SIG-M5 treated with dmso at 0.1 percent for 504 hours (cell line): ENCODE data around the gene MAPK7.

Source experiments
- DNase-seq: peaks from one replicate; lab custom pipeline; 2025; ENCODE audit not compliant: unreplicated experiment; lab: John Stamatoyannopoulos, UW

The MAPK7 gene

DNA sequence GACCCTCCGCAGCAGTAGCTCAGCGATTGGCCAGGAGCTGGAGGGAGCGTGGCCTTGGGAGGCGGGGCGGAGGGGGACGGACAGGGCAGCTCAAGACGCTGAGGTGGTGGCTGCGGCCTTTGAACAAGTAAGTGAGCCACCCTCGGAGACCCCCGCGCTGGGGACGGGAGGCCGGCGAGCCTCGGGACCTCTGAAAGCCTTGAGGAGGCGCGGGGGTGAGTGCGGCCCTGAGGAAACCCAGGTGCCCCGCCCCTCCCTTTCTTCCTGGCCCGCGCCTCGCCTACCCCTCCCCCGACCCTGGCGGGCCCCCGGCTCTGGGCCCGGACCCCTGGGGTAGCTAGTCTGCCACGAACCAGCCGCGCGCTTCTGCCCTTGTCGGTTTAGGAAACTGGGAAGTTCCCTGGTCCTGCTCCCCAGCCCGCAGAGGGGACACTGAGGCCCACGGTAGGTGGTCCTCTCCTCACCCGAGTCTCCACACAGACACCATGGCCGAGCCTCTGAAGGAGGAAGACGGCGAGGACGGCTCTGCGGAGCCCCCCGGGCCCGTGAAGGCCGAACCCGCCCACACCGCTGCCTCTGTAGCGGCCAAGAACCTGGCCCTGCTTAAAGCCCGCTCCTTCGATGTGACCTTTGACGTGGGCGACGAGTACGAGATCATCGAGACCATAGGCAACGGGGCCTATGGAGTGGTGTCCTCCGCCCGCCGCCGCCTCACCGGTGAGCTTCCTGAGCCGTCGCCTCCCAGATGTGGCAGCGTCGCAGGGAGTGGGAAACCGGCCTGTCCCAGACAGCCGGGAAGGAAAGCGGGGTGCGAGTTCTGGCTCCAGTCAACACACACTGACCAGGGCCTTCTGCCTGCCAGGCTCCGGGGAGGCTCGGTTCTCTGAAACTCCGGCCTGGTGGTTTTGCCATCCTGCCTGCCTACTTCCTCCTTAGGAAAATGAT, at the start of gene MAPK7:
MAPK7 (plus strand) TSS at position 83 of the 945 bp plus-strand sequence; CDS start at position 486, 403 bp downstream.
- no peak for DNase-seq

DNA sequence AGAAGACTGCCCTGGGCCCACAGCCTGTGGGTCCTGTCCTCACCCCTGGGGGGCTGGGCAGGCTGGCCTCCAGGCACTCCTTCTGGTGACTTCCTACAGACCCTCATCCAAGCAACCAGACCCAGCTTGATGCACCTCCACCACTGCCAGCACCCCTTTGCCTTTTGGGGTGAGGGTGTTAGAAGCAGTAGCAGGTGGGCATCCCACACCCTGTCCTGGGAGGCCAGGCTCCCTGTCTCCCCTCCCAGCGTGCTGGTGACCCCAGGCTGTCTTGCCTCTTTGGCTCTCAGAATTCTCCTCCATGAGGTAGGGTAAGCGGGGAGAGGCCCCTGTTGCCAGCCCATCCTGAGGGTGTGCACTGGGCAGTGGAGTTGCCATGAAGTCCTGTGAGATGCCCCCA, 49.2 kb upstream of the MAPK7 start:
- DNase-seq = no peak

DNA sequence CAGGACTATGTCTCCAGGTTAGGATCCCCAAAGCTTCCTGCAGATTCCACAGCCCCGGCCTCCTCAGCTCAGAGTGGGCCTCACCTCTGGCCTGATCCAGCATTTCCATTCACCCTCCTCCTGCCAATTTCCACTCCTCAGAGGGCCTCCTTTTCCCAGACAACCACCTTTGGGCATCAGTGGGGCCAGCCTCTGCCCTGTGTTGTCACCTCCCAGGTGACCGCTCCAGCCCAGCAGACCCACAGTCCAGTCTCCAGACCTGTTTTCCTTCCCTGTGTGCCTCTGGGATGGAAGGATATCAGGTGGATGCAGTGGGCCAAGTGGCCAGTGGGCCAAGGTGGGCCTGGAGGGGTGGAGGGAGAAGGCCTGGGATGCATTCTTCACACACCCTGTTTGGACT, 48.5 kb upstream of the MAPK7 start:
- DNase-seq = no peak

DNA sequence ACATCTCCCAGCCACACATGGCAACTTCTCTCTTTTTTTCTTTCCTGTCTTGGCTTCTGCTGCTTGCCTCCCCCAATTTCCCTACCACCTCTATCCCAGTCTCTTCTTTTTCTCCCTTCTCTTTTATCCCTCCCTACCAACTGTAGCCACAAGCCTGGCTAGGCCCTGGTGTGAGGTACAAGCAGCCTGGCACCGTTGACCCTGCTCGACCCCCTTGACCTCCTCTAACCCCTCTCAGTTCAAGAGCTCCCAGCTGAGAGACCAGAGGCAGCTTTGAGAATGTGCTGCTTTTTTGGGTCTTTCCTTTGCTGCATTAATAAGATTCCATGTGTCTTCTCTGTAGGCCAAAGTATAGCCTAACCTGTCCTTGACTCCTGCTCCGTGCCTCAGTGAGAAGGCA, 48.0 kb upstream of the MAPK7 start:
- DNase-seq = no peak

DNA sequence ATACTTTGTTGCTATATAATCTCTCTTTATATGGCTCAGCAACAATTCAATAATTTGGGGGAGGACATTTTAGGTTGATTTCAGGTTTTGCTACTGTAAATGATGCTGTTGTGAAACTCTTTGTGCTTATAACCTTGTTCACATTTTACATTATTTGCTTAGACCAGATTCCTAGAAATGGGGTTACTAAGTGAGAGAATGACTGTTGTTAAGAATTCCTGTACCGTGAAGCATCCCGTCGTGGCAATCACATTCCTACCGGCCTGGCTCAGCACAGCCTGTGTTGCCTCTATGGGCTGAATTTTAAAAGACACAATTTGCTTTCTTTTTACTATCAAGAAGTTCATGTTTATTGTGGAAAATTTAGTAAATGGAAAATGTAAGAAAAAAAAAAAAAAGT, 47.2 kb upstream of the MAPK7 start:
- DNase-seq = no peak

DNA sequence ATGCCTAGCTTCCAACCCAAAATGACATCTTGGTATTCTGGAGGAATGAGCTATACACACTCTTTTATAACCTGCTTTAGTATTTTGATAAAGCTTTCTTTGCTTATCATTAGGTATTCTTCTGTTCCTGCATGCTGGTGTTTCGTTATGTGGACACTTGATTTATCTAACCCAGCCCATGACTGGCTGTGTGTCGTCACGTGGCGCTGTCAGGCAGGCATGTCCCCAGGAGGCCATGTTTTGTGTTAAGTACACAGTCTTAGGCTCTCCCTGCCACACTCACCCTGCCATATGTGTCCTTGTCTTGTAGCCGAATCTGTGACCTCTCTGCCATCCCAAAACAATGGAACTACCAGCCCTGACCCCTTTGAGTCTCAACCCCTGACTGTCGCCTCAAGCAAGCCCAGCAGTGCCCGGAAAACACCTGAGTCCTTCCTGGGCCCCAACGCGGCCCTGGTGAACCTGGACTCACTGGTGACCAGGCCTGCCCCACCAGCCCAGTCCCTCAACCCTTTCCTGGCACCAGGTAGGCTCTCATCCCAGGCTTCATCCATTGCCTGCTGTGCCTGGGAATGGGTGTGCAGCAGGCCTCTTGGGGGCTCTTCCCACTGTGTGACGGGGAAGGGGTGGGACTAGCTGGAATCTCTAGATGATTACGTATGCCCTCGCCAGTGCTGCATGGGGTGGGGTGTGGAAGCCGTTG, 46.6 kb upstream of the MAPK7 start:
- no peak for DNase-seq

DNA sequence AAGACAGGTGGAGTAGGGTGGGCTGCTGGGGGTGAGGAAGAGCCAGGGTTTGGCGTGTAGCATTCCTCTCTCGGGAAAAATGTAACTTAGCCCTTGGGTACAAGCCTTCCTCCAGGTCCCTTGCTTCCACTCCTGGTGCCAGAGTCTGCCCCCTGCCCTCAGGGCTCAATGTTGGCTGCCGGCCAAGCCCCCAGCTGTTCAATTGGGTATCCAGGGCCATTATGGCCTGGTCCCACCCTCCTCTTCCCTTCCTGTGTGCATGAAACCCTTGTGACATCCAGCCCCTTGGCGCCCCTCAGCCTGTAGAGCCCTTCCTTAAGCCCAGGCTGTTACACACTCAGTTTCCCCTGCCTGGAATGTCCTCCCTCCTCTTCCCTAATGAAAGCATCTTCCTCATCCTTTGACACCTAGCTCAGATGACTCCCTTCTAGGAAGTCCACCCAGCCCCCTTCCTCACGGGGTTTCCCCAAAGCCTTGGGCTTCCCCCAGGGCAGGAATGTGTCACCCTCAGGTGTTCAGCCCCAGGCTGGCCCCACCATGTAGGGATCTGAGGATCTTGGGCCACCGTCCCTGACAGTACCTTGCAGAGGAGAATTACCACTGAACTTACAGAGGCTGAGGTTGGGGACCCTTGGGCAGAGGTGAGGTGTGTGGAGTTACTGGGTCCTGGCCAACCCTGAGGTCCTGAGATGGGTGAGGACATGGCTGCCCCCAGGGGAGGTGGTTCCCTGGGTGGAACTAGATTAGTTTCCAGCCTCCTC, 45.7 kb upstream of the MAPK7 start:
- DNase-seq = no peak

DNA sequence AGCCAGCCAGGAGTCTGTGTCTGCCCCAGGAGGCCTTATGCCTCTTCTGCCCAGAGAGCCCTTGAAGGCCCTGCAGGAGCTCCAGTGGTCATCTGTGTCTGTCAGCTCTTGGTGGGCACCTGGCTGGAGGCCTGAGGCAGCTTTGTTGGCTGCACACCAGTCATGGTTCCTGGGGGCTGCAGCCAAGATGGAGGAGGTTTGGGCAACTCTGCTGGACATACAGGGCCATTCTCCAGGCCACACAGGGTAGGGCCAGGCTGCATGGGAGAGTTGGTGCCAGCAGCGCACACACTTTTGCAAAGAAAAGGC, 45.2 kb upstream of the MAPK7 start:
- no peak for DNase-seq

DNA sequence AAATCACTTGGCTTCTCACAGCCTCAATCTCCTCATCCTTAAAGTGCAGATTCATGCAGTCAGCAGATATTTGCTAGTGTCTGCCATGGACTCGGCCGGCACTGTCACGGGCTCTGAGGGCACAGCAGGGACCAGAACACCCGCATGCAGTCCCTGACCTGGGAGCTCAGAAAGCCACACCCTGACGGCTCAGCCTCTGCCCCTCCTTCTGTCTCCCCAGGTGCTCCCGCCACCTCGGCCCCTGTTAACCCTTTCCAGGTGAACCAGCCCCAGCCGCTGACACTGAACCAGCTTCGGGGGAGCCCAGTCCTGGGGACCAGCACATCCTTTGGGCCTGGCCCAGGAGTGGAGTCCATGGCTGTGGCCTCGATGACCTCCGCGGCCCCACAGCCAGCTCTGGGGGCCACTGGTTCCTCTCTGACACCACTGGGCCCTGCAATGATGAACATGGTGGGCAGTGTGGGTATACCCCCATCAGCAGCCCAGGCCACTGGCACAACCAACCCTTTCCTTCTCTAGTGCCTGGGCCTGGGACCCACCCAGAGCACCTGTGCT, 44.5 kb upstream of the MAPK7 start:
- no peak for DNase-seq

DNA sequence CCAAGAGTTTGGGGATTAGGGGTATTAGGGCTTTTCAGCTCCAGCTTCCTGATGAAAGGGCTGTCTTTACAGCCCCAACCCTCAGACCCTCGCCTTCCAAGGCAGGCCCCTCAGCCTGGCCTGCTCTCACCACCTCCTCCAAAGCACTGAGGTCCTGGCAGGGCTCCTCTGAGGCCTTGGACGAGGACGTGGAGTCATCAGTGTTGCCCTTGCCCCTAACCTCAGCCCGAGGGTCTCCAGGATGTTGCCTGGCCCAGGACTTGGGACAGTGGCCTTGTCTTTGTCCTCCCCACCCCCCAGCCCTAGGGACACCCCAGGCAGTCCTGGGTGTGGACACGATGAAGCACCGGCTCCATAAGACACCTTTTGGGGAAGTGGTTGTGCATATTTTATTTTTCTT, 44.0 kb upstream of the MAPK7 start:
- DNase-seq = no peak

DNA sequence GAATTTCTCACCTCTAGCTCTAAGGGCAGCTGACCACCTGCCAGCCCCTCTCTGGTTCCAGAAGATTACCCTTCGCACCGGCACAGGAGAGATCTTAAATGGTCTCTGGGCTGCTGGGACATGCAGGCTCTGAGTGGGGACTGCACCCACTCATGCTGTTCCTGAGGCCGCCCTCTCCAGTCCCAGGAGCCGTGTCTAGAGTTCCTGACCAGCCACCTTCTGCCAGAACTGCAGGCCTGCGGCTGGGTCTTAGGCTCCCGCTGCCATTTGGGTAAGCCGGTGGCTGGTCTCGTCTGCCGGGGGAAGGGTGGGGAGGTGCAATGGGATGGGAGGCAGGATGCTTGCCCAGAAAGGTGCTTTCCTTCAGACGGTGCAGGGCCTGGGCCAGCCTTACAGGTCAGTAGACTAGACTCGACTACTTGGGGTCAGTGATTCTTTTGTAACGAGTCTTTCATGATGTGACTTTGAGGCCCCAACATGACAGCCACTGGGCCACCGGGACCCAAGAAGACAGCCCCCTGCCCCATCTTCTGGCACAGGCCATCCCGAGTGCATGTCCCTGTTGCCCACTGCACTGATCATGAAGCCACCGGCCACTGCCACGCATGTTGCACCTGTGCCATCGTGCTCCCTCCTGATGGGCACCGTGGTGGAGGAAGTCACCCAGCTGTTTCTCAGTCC, 42.2 kb upstream of the MAPK7 start:
- DNase-seq = no peak

DNA sequence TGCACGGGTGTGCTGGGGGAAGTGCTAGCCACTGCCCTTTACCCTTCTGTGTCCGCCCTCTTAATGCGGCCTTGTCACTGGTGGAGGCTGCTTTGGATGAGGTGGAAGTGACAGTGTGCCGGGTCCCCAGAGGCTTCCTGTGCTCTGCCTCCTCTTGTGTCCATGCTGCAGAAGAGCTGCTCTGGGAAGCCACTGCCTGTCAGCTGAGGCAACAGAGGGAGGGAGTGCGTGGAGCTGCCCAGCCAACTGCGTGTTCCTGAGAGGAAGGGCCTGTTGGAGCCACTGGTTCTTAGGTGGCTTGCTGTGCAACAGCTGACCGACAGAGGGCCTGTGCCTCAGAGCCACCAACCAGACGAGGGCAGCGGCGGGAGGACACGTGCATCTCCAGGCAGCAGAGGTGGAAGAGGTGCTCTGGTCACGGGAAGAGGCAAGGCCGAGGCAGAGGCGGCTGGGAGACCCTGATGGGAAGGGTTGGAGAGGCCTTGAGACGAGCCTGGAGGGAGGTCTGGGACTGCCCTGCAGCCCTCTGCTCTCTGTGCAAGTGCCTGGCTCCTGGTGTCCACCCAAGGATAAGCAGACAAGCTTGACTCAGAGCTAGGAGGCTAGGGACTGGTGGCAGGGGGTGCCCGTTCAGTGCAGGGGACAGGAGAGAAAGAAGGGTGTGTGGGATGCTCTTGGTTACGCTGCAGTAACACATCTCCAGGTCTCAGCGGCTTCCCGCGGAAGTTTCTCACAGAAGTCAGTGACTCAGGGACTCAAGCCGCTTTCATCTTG, 41.2 kb upstream of the MAPK7 start:
- DNase-seq = no peak

DNA sequence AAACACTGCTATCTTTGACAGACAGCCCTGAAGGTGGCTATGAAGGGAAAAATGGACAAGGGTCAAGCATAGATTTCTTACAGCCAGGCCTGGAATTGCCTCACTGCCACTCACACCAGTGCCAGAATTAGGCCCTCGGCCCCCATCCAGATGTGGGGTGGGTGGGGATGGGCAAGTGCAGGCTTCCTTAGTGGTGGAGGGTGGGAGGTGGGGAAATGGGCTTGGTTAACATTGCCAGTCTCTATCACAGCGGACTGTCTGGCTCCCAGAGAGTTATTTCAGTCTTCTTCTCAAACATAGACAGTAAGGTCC, 40.6 kb upstream of the MAPK7 start:
- no peak for DNase-seq

DNA sequence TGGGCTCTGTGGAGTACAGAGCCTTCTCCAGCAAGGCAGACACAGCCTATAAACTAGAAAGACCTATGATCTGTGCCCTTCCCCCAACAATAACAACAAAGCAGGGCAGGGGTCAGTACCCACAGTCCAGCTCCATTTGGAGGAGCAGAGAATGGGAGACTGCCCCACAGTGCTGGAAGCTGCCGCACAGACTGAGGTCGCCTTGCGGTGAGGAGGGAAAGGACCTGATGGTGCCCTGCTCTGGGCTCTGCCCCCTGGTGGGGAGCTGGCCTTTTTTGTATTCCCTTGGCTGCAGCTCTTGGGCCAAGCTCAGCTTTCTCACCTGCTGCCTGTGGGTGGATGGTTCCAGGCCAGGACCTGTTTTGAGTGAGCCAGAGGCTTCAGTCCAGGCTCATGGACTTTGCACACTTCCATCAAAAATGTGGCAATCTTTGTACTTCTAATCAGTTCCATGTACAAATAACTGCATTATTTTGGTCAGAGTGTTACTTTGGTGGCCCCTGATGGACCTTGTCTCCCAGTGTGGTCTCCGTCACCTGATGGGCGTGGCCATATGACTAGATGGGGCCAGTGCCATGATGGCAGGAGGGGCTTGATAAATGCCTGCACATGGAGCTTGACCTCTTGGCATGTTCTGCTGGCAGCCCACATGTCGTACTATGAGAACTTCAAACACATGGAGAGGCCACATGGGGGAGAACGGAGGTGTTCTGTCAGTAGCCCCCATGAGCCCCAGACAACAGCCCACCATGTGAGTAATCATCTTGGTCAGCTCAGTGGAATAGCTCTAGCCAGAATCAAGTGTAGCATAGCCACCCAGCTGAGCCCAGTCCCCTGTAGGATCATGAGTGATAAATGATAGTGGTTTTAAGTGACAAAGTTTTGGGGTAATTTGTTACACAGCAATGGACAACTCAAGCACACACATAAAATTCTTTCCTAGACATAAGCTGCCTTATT, 40.0 kb upstream of the MAPK7 start:
- peak; percentile 47 for DNase-seq

DNA sequence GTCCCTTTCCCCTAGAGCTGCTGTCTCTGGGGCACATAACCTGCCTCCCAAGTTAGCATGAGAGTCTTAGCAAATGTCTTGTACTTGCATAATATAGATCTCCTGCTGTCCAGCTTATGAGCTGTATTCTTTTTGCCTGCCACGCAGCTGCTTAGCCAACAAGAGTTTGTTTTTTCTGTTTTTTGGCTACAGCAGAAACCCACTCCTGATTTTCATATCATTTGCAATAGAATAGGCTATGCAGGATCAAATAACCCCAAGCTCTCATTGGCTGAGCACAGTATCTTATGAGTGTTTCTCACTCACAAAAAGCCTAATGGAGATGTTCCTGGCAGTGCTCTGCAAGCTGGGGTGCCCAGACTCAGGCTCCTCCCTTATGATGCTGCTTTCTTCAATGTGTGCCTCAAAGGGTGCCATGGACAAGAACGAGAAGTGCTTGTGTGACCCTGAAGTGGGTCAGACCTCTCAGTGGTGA, 38.9 kb upstream of the MAPK7 start:
- no peak for DNase-seq

DNA sequence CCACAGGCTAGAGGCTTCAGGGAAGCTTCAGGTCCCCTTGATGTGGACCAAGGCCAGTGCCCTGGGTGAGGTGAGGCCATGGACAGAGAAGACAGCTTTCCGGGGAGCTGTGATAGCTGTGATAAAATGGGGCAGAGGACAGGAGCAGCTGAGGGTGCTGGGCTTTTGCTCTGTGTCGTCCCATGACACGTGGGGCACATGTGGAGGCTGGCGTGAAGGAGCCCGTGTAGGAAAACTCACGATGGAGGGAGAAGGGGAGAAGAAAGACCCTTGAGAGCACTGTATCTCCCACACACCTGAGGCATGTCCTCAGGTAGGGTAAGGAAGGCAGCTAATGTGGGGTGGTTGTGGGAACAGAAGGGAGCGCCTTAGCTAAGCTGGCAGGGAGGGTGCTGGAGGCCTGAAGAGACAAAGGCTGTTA, 37.1 kb upstream of the MAPK7 start:
- no peak for DNase-seq

DNA sequence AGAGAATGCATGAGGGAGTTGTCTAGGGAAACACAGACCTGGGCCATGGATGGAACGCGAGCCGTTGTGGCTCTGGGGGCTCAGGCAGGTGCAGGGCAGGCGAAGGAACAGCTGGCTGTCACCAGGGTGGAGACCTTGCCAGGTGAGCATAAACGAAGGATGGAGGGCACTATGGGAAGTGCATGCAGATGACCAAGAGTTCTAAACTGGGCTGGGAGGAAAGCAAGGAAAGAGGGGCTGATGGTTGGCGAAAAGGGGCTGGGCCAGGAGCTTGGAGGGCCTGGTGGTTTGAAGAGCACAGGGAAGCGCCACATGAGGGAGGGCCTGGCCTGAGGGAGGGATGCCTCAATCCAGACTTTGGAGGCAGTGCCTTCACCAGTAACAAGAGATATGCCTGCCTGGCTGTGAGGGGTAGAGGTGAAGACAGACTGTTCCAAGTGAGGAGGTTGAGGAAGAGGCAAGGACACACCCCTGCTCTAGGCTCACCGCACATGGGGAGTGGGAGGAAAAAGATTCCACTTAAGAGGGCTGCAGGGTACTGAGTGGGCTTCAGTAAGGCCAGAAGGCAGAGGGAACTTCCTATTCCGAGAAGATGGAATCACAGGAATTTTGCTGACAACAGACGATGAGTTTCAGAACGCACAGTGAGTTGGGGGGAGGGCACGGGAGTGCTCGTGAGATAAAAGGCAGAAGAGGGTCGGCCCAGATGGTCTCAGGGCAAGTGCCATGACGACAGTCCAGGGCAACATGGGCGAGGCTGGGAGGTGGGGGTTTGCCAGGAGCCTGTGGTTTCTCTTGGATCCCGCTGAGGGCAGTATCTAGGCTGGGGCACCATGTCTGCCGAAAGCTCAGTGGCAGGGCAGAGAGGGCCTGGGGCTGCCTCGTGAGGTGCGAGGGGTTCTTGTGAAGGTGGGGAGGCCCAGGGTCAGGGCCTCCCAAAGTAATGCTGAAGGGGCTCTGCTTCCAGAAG, 36.4 kb upstream of the MAPK7 start:
- no peak for DNase-seq
